Measurements from ENCODE around the gene R3HDM4. TPM values are rescaled to one million over a fixed set of nuclear protein-coding genes. Genes with fewer than 3 reads are reported as not detected.
"Not testable (repeated sequence)": the region's sequence is repeated elsewhere in the genome, so short reads cannot be mapped to it uniquely, and the experiment has no call there.

R3HDM4 gene
- polyA plus RNA-seq (2012; ENCODE audit: low read depth, missing spikeins), result 35.8 TPM

DNA sequence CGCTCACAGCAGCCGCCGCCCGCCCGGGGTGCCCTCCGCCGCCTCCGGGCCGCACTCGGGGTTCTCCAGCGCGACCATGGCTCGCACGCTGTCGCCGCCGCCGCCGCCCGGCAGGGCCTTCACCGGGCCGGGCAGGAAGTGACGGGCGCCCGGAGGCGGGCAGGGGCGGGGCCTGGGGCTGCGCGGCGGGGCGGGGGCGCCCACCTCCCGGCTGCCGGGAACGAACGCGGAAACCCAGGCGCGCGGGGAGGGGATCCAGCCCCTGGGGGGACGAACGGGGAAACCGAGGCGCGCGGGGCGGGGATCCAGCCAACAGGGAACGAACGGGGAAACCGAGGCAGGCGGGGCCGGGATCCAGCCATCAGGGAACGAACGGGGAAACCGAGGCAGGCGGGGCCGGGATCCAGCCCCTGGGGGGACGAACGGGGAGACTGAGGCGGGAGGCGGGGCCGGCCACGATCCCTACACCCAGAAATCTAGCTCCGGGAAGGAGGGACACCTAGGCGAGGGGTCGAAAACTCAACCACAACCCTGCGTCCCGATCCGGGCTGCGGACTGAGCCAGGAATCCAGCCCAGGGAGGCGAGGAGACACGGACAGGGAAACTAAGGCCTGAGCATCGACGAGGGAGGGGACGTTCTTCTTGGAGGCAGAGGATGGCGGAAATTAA lies at the start of gene R3HDM4:
Gene R3HDM4 (minus strand): TSS at position 140 of the 669 bp plus-strand sequence. CDS start 62 bp downstream, at position 78.
- TF ChIP-seq SPI1 (IDR thresholded peaks at IDR 0.05; ENCODE audit: low read depth, low read length) (no peak), PAX5 (IDR thresholded peaks at IDR 0.05; ENCODE audit: insufficient read depth, low read length, severe bottlenecking) (no peak), POLR2A (IDR thresholded peaks at IDR 0.05; ENCODE audit: low read depth, low read length) (no peak), POU2F2 (IDR thresholded peaks at IDR 0.05; ENCODE audit: low read depth, low read length) (no peak), TAF1 (IDR thresholded peaks at IDR 0.05; ENCODE audit: low read depth, low read length) (no peak), POLR2AphosphoS5 (IDR thresholded peaks at IDR 0.05; ENCODE audit: low read depth, low read length) (no peak)
- FAIRE-seq (peak; percentile 89), DNase-seq (ENCODE audit: insufficient read length, low spot score) (peak; percentile 92)

DNA sequence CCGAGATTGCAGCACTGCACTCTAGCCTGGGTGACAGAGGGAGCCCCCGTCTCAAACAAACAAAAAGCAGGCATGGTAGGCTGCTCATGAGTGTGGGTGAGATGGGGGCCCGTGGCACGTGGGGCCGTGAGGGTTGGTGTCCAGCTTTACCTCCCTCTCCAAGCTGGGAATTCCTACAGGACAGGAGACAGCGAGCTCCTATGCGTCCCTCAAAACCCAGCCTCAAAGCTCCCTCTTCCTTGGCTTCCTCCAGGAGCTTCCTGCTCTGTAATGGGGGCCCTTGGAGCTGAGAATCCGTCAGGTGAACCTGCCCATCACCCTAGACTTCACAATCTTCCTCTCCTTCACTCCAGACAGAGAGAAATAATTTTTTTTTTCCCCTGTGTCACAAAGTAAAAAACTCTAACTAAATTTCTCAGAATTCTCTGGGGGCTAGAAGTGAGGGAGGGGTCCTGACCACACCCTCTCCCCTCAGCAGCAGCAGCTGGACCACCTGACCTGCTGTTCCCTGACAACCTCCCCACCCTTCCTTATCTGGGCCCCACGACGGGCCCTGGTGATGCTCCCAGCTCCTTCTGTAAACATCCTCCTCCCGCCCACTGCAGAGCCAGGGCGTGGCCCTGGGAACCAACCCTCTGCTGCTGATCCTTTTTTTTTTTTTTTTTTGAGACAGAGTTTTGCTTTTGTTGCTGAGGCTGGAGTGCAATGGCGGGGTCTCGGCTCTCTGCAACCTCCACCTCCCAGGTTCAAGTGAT lies 49.0 kb upstream of the R3HDM4 start:
- DNase-seq (ENCODE audit: insufficient read length, low spot score) (no peak), FAIRE-seq (no peak)
- TF ChIP-seq POLR2AphosphoS5 (IDR thresholded peaks at IDR 0.05; ENCODE audit: low read depth, low read length) (no peak), TAF1 (IDR thresholded peaks at IDR 0.05; ENCODE audit: low read depth, low read length) (no peak), PAX5 (IDR thresholded peaks at IDR 0.05; ENCODE audit: insufficient read depth, low read length, severe bottlenecking) (no peak), POU2F2 (IDR thresholded peaks at IDR 0.05; ENCODE audit: low read depth, low read length) (no peak), SPI1 (IDR thresholded peaks at IDR 0.05; ENCODE audit: low read depth, low read length) (no peak), POLR2A (IDR thresholded peaks at IDR 0.05; ENCODE audit: low read depth, low read length) (no peak)

DNA sequence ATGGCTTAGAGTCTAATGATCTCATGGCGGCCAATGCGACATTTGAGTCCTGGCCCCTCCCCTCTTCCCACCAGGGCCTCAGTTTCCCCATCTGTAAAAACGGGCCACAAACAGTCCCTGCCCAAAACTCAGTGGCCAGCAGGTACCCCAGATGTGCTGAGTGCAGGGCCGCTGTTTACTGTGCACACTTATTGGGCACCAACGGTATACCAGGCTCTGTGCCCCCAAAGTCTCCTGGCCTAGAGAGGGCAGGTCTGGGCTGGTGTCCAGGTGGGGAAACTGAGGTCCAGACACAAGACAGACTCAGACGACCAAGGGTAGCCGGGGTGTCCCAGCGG lies 47.6 kb upstream of the R3HDM4 start:
- DNase-seq (ENCODE audit: insufficient read length, low spot score), result no peak

DNA sequence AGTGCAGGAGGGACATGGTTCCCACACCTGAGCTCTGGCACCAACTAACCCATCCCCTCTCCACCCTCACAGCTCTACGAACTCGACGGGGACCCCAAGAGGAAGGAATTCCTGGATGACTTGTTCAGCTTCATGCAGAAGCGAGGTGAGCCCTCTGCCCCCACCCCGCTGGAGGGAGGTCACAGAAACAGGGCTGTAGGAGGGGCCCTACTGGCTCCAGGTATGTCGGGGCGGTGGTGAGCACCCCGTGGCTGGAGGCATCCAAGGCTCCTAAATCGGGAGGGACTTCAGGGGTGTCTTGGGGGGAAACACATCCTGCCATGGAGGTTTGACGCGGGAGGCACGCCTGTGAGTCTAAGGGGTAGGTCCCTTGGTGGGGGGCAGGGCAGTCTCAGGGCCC lies 47.0 kb upstream of the R3HDM4 start:
- FAIRE-seq (no peak), DNase-seq (ENCODE audit: insufficient read length, low spot score) (no peak)
- TF ChIP-seq PAX5 (IDR thresholded peaks at IDR 0.05; ENCODE audit: insufficient read depth, low read length, severe bottlenecking) (no peak), POU2F2 (IDR thresholded peaks at IDR 0.05; ENCODE audit: low read depth, low read length) (no peak), SPI1 (IDR thresholded peaks at IDR 0.05; ENCODE audit: low read depth, low read length) (no peak), POLR2AphosphoS5 (IDR thresholded peaks at IDR 0.05; ENCODE audit: low read depth, low read length) (no peak), POLR2A (IDR thresholded peaks at IDR 0.05; ENCODE audit: low read depth, low read length) (no peak), TAF1 (IDR thresholded peaks at IDR 0.05; ENCODE audit: low read depth, low read length) (no peak)

More for the DNA sequence above, 47.6 kb upstream of the R3HDM4 start:
- no peak for FAIRE-seq
- TF ChIP-seq SPI1 (IDR thresholded peaks at IDR 0.05; ENCODE audit: low read depth, low read length) (no peak), POLR2AphosphoS5 (IDR thresholded peaks at IDR 0.05; ENCODE audit: low read depth, low read length) (no peak), PAX5 (IDR thresholded peaks at IDR 0.05; ENCODE audit: insufficient read depth, low read length, severe bottlenecking) (no peak), TAF1 (IDR thresholded peaks at IDR 0.05; ENCODE audit: low read depth, low read length) (no peak), POLR2A (IDR thresholded peaks at IDR 0.05; ENCODE audit: low read depth, low read length) (no peak), POU2F2 (IDR thresholded peaks at IDR 0.05; ENCODE audit: low read depth, low read length) (no peak)

DNA sequence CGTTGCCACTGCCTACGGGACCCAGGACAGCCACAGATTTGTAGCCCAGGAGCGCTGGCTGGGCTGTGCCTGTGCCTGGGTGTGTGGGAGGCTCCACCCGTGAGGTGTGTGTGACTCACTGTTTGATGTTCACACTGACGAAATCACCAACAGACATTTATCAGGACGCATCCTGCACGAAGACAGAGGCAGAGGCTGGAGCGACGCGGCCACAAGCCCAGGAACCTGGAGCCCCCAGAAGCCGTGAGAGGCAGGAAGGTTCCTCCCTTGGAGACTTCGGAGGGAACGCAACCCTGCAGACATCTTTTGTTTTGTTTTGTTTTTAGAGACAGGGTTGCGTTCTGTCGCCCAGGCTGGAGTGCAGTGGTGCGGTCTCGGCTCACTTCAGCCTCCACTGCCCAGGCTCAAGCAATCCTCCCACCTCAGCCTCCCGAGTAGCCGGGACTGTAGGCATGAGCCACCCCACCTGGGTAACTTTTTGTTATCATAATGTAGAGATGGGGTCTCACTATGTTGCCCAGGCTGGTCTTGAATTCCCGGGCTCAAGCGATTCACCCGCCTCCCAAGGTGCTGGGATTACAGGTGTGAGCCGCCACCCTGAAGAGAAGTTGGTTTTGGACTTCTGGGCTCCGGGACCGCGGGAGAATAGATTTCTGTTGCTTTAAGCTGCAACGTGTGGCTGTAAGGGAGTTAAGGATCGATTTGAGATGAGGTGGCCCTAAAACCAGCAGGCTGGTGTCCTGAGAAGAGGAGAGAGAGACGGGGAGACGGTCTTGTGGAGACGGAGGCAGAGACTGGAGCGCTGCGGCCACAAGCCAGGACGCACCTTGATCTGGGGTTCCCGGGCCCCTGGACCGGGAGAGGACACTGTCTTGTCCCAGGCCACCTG lies 46.2 kb upstream of the R3HDM4 start:
- peak; percentile 54 for FAIRE-seq
- TF ChIP-seq POLR2AphosphoS5 (IDR thresholded peaks at IDR 0.05; ENCODE audit: low read depth, low read length) (no peak), POLR2A (IDR thresholded peaks at IDR 0.05; ENCODE audit: low read depth, low read length) (no peak), SPI1 (IDR thresholded peaks at IDR 0.05; ENCODE audit: low read depth, low read length) (no peak), TAF1 (IDR thresholded peaks at IDR 0.05; ENCODE audit: low read depth, low read length) (no peak), POU2F2 (IDR thresholded peaks at IDR 0.05; ENCODE audit: low read depth, low read length) (no peak), PAX5 (IDR thresholded peaks at IDR 0.05; ENCODE audit: insufficient read depth, low read length, severe bottlenecking) (no peak)
- DNase-seq (ENCODE audit: insufficient read length, low spot score), result no peak

DNA sequence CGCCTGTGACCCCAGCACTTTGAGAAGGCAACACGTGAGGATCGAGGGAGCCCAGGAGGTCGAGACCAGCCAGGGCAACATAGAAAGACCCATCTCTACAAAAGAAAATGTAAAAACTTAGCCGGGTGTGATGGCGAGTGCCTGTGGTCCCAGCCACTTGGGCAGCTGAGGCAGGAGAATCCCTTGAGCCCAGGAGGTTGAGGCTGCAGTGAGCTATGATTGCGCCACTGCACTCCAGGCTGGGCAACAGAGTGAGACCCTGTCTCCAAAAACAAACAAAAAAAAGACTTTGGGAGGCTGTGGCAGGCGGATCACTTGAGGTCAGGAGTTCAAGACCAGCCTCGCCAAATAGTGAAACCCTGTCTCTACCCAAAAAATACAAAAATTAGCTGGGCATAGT lies 44.6 kb upstream of the R3HDM4 start:
- FAIRE-seq; DNase-seq (ENCODE audit: insufficient read length, low spot score): not testable (repeated sequence)

DNA sequence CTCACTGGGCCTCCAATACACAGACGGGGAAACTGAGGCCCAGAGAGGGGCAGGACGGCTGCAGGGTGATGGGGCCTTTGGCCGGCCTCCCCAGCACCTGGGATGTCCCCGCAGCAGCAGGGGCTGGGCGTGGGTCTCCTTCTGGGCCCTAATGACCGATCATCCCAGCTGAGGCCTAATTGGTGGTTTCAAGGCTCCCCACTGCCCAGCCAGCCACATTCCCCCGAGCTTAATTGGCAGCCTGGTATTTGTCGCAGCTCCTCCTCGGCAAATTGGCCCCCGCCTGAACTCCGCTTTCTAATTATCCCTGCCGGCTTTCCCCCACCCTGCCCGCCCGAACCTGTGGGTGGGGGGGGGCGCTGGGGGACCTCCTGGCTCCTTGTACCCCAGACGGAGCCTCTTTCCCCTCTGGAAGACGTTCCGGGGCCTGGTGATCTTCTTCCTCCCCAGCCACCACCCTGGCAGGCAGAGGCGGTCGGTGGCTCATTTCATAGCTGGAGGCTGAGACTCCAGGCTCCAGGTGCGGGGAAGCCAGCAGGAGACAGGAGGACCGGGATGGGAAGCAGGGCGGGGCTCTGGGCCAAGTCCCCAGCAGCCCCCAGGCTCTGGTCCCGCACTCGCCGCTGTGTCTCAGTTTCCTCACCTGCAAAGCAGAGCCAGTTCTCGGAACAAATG lies 43.9 kb upstream of the R3HDM4 start:
- TF ChIP-seq PAX5 (IDR thresholded peaks at IDR 0.05; ENCODE audit: insufficient read depth, low read length, severe bottlenecking) (no peak), TAF1 (IDR thresholded peaks at IDR 0.05; ENCODE audit: low read depth, low read length) (no peak)
- no peak for DNase-seq (ENCODE audit: insufficient read length, low spot score)
- FAIRE-seq, result no peak

DNA sequence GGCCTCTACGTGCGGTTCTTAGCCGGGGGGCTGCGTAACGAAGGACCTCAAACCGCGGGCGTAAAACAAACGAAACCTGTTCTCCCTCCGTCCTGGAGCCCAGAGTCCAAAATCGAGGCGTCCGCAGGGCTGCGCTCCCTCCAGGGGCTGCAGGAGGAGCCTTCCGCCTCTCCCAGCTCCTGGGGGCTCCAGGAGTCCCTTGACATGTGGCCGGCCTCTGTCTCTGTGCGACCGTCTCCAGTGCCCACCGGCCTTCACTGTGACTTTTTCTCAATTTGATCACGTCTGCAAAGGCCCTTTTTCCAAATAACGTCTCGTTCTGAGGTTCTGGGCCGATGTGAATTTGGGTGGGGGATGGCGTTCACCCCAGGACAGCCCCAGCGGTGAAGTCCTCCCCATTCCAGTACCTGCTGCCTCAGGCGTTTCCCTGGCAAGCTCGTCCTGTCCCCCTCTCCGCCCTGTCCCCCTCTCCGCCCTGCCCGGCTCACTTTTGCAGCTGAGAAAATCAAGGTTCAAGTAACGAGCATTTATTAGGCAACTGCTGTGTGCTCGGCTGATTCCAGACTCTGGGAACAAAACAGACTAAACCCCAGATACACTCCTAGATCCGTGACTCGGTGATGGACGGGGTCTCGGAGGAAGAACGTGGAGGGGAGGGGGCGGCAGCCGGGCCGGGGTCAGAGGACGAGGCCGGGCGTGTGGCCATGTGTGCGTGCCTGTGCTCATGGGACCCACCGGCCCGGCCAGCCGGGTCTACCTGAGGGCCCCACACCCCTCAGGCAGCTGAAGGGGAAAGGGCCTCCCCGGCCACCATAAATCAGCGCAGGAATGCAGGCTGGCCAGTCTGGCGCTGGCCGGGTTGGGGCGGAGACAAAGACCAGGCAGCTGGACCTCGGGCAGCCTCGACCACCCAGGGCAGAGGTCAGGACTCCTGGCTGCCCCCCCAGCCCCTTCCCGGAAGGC lies 43.1 kb upstream of the R3HDM4 start:
- FAIRE-seq (no peak), DNase-seq (ENCODE audit: insufficient read length, low spot score) (no peak)
- TF ChIP-seq POU2F2 (IDR thresholded peaks at IDR 0.05; ENCODE audit: low read depth, low read length) (no peak), SPI1 (IDR thresholded peaks at IDR 0.05; ENCODE audit: low read depth, low read length) (no peak), TAF1 (IDR thresholded peaks at IDR 0.05; ENCODE audit: low read depth, low read length) (no peak), POLR2AphosphoS5 (IDR thresholded peaks at IDR 0.05; ENCODE audit: low read depth, low read length) (no peak), POLR2A (IDR thresholded peaks at IDR 0.05; ENCODE audit: low read depth, low read length) (no peak), PAX5 (IDR thresholded peaks at IDR 0.05; ENCODE audit: insufficient read depth, low read length, severe bottlenecking) (no peak)
